ENCODE results near the gene SLC13A3.

SLC13A3 gene

DNA sequence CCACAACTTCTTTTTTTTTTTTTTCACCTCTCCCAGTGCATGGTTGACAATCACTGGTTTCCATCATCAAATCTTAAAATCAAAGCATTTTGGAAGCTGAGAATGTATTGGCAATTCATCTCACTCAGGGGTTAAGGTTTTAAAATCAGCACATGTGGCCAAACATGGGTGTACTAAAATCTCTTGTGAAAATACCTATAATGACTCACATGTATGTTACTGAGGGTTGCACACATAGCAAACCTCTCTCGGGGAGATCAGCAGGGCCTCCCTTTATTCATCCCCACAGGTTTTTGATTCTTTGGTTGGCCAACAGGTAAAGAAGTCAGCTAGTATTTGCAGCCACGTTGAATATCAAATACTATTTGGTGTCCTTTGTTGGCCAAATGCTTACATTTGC is 56.5 kb downstream of the SLC13A3 start:
- DNase-seq (ENCODE audit: low read depth): no peak
- TF ChIP-seq, protein P1, sequence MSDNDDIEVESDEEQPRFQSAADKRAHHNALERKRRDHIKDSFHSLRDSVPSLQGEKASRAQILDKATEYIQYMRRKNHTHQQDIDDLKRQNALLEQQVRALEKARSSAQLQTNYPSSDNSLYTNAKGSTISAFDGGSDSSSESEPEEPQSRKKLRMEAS (IDR thresholded peaks at IDR 0.05; ENCODE audit: low read depth, low read length): no peak
- TF ChIP-seq MYC (IDR thresholded peaks at IDR 0.05; ENCODE audit: low read depth, low read length) (no peak), POLR2A (IDR thresholded peaks at IDR 0.05; ENCODE audit: extremely low read depth, insufficient read length) (no peak)
- TF ChIP-seq, protein P2, sequence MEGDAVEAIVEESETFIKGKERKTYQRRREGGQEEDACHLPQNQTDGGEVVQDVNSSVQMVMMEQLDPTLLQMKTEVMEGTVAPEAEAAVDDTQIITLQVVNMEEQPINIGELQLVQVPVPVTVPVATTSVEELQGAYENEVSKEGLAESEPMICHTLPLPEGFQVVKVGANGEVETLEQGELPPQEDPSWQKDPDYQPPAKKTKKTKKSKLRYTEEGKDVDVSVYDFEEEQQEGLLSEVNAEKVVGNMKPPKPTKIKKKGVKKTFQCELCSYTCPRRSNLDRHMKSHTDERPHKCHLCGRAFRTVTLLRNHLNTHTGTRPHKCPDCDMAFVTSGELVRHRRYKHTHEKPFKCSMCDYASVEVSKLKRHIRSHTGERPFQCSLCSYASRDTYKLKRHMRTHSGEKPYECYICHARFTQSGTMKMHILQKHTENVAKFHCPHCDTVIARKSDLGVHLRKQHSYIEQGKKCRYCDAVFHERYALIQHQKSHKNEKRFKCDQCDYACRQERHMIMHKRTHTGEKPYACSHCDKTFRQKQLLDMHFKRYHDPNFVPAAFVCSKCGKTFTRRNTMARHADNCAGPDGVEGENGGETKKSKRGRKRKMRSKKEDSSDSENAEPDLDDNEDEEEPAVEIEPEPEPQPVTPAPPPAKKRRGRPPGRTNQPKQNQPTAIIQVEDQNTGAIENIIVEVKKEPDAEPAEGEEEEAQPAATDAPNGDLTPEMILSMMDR (IDR thresholded peaks at IDR 0.05; ENCODE audit: low read depth, low read length): no peak
- no peak overlapping the region for H3K4me3 ChIP-seq (ENCODE audit: low read depth, low read length)

DNA sequence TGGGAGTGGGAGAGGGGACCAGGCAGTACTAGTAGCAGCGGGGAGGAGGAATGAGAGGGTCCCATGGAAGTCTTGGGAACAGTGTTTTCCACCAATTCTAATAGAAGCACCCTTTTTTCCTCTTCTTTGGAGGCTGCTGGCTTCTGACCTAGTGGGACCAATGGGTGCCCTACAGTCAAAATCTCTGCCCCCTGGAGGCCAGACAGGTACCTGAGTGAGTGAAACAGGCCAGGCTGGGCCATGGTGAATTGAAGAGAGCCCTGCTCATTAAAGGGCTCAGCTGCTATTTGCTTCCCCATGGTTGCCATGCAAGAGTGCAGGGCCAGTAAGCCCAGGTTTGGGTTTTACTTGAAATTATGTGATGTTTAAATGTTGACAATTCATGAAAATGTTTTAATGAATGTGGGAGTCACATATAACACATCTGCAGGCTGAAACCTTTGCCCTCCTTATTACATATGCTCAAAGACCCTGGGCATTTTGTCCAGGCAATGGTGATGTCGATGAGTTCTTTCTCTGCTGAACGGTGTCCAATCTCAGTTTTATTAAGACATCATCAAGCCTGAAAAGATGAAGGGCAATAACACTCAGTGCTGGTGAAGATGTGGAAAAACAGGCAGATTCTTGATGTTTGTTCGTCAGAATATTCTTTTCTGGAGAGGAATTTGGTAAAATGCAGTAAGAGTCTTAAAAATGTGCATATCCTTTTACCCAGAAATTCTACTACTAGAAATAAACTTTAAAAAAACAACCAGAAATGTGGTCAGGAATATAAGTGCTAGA is 58.5 kb downstream of the SLC13A3 start:
- no peak overlapping the region for H3K4me3 ChIP-seq (ENCODE audit: low read depth, low read length)
- TF ChIP-seq, protein P1 (IDR thresholded peaks at IDR 0.05; ENCODE audit: low read depth, low read length): no peak
- TF ChIP-seq, protein P2 (IDR thresholded peaks at IDR 0.05; ENCODE audit: low read depth, low read length): peak; percentile 32
- DNase-seq (ENCODE audit: low read depth): peak; percentile 26

DNA sequence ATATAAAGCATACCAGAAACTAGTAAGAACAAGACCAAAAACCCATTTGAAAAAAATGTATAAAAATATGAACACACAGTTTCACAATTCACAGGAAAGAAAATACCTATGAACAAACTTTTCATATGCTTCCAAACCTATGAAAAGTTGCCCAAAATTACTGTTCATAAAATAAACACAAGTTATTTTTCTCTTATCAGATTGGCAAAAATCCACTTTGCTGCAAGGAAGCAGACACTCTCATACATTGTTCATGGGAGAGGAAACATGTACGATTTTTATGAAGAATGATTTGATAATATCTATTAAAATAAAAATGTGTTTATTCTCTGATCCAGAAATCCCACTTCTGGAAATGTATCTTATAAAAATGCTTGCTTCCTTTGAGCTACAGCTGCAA is 60.8 kb downstream of the SLC13A3 start:
- H3K4me3 ChIP-seq (ENCODE audit: low read depth, low read length): no peak overlapping the region
- DNase-seq (ENCODE audit: low read depth): no peak
- no peak for TF ChIP-seq POLR2A (IDR thresholded peaks at IDR 0.05; ENCODE audit: extremely low read depth, insufficient read length)
- TF ChIP-seq, protein P2 (IDR thresholded peaks at IDR 0.05; ENCODE audit: low read depth, low read length): no peak
- TF ChIP-seq MYC (IDR thresholded peaks at IDR 0.05; ENCODE audit: low read depth, low read length): no peak
- TF ChIP-seq, protein P1 (IDR thresholded peaks at IDR 0.05; ENCODE audit: low read depth, low read length): no peak

DNA sequence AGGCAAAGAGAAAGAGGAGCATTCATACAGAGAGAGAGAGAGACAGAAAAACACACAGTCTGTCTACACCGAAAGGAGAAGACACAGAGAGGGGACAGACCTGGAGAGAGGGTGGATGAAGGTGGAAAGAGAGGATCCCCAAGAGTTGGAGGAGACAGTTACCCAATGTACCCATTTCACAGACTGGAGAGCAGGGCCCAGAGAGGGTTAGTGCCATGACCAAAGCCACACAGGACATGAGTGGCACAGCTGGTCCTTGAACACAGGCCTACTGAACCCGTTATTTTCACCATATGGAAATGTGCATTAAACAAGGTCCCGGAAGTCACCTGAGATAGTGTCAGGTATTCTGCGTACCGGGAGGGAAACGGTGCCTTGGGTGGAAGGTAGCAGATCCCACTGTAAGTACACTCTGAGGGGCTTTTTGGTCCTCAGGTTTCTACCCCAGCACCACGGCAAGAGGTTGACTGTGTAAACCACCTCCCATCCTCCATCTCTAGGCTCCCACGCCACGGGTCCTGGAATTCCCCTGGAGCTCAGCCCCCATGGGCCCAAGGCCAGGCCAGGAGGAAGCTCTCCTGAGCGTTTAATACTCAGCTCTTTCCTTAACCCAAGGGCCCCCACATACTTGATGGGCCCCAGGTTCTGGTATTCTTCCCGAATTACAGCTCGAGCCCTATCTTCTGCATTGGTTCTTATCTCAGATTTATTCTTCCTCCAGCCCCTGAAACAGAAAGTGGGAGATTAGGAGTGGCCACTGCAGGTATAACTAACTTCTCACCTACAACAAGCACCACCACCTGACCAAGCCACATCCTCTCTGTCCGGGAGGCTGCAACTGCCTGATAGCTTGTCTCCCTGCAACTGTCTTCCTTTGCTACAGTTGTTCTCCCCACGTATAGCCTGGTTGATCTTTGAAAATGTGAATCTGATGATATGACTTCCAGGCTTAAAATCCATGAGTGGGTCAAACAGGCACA is 62.4 kb downstream of the SLC13A3 start:
- TF ChIP-seq, protein P2 (IDR thresholded peaks at IDR 0.05; ENCODE audit: low read depth, low read length): no peak
- no peak for TF ChIP-seq MYC (IDR thresholded peaks at IDR 0.05; ENCODE audit: low read depth, low read length)
- TF ChIP-seq POLR2A (IDR thresholded peaks at IDR 0.05; ENCODE audit: extremely low read depth, insufficient read length): no peak
- TF ChIP-seq, protein P1 (IDR thresholded peaks at IDR 0.05; ENCODE audit: low read depth, low read length): no peak
- no peak for DNase-seq (ENCODE audit: low read depth)
- H3K4me3 ChIP-seq (ENCODE audit: low read depth, low read length): no peak overlapping the region

DNA sequence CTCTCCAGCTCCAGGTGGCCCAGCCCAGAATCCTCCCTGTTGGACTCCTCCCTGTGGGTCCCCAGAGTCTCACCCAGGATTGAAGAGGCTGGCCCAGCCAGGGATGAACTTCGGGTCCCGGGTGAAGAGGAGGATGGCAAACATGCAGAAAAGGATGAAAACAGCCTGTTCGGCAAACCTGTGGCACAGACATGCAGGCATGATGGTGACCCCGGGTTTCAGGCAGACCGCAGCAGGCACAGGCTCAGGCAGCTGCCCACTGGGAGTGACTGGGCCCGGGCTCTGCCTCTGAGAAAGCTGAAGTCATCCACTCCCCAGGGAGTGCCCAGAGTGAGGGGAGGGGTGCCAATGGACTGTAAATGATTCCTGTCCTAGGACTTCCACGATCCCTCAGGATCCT is 63.3 kb downstream of the SLC13A3 start:
- H3K4me3 ChIP-seq (ENCODE audit: low read depth, low read length): no peak overlapping the region
- DNase-seq (ENCODE audit: low read depth): no peak
- TF ChIP-seq POLR2A (IDR thresholded peaks at IDR 0.05; ENCODE audit: extremely low read depth, insufficient read length): no peak
- TF ChIP-seq, protein P1 (IDR thresholded peaks at IDR 0.05; ENCODE audit: low read depth, low read length): no peak
- TF ChIP-seq, protein P2 (IDR thresholded peaks at IDR 0.05; ENCODE audit: low read depth, low read length): no peak
- no peak for TF ChIP-seq MYC (IDR thresholded peaks at IDR 0.05; ENCODE audit: low read depth, low read length)

All from NB4 (cell line).